ENCODE data around the gene TMEM202. TPM values are rescaled to one million over a fixed set of nuclear protein-coding genes. Genes with fewer than 3 reads are reported as not detected.

The TMEM202 gene
- total RNA-seq, 1 experiment from 2014 or later: not detected

DNA sequence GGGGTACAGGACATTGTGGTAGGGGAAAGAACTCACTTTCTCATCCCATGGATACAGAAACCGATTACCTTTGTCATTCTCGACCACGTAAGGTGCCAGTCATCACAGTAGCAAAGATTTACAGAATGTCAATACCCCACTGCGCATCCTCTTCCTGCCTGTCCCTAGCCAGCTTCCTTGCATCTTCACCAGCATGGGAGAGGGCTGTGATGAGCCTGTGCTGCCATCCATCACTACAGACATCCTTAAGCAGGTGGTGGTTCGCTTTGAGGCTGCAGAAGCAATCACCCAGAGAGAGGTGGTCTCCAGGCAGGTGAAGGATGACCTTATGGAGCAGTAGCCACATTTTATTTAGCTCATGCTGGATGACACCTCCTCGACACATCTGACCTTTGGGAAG is 52.7 kb downstream of the TMEM202 start:
- DNase-seq (ENCODE audit: low read depth): no peak
- in situ Hi-C loops (cut with HindIII; ENCODE audit: low pct_unique_long_range_greater_than_20kb, low sequenced_read_pairs): no loop called here

GRCh38 chr15:72451224-72451623 is 53.1 kb downstream of the TMEM202 start:
- in situ Hi-C loops (cut with HindIII; ENCODE audit: low pct_unique_long_range_greater_than_20kb, low sequenced_read_pairs): no loop called here
- DNase-seq (ENCODE audit: low read depth): no peak

GRCh38 chr15:72456684-72457083 is 58.6 kb downstream of the TMEM202 start:
- in situ Hi-C loops (cut with HindIII; ENCODE audit: low pct_unique_long_range_greater_than_20kb, low sequenced_read_pairs): no loop called here

More at GRCh38 chr15:72456684-72457083, 58.6 kb downstream of the TMEM202 start:
- no peak for DNase-seq (ENCODE audit: low read depth)

Other genes with a start within 250 kb of the TMEM202 start
- 0.47 and 12.9 TPM in 2 replicates for gene GRAMD2A, start 200.5 kb upstream of the TMEM202 start, total RNA-seq (2014; rRNA removed; shearing (Covaris generic); ENCODE audit: low replicate concordance)
- 3,717 and 4,058 TPM in 2 replicates for gene PKM, start 167.1 kb upstream of the TMEM202 start, total RNA-seq (2014; rRNA removed; shearing (Covaris generic); ENCODE audit: low replicate concordance)
- gene PARP6, start 125.8 kb upstream of the TMEM202 start, total RNA-seq (2014; rRNA removed; shearing (Covaris generic); ENCODE audit: low replicate concordance): 11.6 and 20.6 TPM in 2 replicates
- 1.7 TPM in 1 of 2 replicates, not detected in the other for gene CELF6, start 78.1 kb upstream of the TMEM202 start, total RNA-seq (2014; rRNA removed; shearing (Covaris generic); ENCODE audit: low replicate concordance)
- gene HEXA, start 22.3 kb upstream of the TMEM202 start, total RNA-seq (2014; rRNA removed; shearing (Covaris generic); ENCODE audit: low replicate concordance): 177 and 197 TPM in 2 replicates
- 26.2 and 31.0 TPM in 2 replicates for gene ARIH1, start 76.0 kb downstream of the TMEM202 start, total RNA-seq (2014; rRNA removed; shearing (Covaris generic); ENCODE audit: low replicate concordance)

Measured in Caki2 (cell line).